NCI-H128 (cell line): ENCODE measurements around the gene DIS3L2.
"Not testable (repeated sequence)": the region's sequence is repeated elsewhere in the genome, so short reads cannot be mapped to it uniquely, and the experiment has no call there.

ENCODE experiments used
- DNase-seq: peaks from one replicate; lab custom pipeline; 2025; ENCODE audit not compliant: unreplicated experiment; lab: John Stamatoyannopoulos, UW

The DIS3L2 gene

GRCh38 chr2:232006253-232006652 lies 44.7 kb downstream of the DIS3L2 start:
- no peak for DNase-seq

- no peak for DNase-seq
These were observed 47.6 kb downstream of the DIS3L2 start for GRCh38 chr2:232008907-232009638.

DNA sequence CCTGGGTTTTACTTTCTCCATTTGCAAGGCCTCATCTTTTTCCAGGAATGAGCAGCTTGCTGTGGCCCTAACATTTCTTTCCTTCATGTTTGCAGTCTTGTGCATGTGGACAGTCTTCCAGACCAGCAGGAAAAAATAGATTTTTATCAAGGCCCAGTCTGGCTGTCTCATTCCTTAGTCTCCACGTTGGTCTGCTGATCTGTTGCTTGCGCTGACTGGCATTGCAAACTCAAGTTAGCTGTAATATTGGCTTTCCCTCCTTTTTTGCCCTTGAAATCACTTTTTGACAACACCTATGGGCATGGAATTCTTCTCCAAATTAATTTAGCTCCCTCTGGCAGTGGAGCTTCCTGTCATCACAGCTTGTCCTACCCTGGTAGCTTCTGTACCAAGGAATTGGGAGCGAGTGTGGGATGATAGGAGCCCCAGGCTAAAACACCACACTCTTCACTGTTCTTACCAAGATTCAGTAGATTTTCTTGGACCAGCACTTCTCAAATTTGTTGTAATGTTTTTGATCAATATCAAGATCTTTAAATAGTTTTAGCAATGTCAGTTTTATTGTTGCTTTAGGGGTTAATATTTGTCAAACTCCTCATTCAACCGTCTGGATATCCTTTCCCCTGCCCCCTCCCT lies 48.2 kb downstream of the DIS3L2 start:
- DNase-seq, result no peak

DNA sequence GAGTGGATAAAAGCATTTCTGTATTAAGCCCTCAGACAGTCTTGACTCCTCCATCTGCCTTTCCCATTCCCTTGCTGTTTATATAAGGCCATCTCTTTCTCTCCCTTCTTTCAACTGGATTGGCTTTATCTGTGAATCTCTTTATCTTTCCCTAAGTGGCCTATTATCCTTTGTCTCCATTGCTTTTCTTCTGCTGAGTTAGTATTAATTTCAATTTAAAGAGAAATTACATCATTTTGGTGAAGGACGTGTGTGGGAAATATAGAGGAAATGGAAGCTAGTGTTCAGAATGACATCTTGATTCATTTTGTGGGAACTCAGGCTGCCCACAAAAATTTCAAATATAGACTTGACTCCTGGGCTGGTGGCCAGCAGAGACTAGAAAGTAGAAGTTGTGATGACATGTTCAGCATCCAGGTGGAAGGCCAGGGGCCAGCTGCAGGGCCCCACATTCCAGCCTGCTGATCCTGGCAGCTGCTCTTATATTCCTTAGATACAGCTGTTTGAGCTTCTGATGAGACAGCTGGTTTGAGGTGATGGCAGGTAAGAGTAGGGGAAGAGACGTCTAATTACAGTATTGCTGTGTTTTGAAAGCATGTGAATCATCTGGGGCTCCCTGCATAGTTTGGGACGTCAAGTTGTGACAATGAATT lies 52.3 kb downstream of the DIS3L2 start:
- DNase-seq, result no peak

GRCh38 chr2:232014681-232015080 lies 53.2 kb downstream of the DIS3L2 start:
- no peak for DNase-seq

DNA sequence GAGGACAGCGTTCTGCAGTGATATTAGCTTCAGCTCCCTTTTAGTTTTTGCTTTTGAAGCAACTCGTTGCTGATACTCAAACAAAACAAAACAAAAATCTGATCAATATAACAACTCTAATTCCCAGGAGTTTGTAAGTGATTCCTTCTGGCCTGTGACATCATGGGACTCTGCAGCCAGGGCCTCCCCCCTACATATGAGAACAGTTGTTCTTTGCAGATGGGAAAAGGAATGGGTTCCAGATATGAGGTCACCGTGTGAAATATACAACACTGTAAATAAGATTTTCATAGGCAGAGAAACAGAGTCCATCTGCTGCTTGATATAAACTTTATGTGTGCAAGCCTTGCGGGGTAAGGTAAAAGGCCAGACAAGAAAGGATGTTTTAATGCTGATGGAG lies 56.7 kb downstream of the DIS3L2 start:
- DNase-seq, result no peak

DNA sequence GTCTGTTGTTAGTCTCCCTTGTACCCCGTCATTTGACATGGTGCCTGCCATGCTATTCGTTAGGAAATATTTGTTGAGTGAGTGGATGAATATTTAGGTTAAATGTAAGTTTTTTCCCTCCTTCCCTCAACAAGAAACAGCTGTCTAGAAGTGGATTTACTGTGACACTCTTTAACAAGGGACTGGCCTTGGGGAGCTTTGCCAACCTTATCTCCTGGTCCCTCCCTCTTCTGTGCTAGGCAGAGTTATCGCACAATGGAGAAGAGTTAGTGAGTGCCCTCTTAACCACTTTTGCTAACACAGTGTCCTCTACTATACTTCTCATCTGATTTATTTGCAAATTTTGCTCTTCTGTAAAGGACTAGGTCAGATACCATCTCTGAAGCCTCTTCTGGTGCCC lies 61.2 kb downstream of the DIS3L2 start:
- no peak for DNase-seq

DNA sequence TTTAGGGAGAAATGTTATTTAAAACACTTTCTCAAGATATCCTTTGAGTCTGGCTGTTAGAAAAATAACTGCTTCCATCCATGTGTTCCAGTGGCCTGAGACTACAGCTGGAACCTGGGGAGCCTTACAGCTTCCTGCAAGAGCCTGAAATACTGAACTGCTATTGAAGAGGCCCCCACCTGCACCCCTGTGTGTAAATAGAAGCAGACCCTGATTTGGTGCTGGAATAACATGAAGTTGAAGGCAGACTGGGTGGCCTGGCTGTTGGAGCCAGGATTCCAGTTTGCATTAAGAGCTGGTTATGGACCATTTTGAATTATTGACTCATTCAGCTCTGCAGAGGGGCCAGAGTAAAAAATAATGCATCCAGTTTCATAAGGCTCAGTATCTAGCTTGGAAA lies 61.9 kb downstream of the DIS3L2 start:
- no peak for DNase-seq

DNA sequence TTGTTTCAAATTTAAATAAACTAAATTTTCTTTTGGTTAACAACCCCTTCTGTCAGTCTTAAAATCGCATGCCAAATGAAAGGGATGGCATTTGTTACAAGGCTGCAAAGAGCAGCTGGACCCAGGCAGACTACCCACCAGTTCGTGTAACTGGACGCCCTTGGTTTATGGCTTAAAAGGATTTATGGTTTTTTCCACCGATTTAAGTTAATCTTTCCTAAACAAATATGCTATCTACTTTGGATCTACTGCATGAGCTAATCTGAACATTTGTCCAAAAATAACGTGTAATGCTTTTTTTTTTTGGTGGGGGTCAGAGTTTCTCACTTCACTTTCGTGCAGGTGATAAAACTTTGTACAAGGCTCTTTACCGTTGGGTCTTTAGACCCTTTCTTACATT lies 62.9 kb downstream of the DIS3L2 start:
- DNase-seq, result no peak

- DNase-seq, result no peak
These were observed 65.4 kb downstream of the DIS3L2 start for GRCh38 chr2:232026910-232027309.

DNA sequence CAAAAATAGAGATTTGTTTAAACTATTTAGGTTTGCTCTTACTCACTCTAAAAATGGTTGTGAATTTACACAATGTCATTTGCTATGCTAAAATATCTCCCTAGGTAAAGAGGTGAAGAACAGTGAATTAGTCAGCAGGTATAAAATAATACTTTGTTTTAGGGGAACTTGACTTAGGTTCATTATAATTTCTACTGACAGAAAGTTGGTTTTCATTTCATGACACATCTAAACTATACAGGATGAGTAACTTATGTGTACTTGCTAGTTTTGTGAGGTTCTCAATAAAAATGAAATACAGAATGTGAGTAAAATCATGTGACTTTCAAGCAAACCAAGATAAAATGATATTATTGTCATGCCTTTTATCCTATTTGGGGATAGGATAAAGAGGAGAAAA lies 66.0 kb downstream of the DIS3L2 start:
- DNase-seq, result no peak

DNA sequence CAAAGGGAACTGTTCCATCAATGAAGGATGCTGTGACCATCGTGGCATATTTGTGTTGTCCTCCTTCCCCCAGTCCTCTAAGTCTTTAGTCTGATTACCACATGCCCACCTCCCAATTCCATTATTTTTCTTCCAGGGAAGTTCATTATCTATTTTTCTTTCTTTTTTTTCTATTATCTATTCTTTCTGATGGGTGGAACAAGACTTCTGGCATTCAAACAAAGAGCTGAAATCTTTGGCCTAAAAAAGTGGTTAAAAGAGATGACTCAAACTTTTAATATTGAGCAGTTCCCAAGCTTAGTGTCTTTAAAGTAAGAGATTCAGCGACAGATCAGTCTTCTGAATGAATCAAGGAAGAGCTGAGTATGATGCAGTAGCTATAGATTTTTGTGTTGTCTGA lies 66.6 kb downstream of the DIS3L2 start:
- DNase-seq, result no peak

- no peak for DNase-seq
These were observed 67.1 kb downstream of the DIS3L2 start for GRCh38 chr2:232028631-232029030.

DNA sequence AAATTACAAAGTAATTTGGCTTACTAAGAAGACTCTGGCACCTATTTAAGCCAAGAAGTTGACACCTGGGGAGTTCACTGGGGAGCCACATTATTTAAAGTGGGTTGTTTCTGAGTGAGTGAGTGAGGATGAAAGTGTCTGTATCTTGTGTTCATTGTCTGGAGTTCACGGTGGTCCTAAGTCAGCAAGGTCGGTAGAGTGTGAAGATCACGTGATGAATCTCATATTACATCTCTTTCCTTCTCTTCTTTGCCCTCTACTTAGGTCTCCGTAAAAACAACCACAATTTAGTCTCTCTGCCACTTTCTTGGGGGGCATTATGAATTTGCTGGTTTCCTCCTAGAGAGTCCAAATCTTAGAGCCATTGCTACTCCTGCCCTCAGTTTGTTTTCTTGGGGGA lies 67.8 kb downstream of the DIS3L2 start:
- DNase-seq, result no peak

GRCh38 chr2:232030229-232030628 lies 68.7 kb downstream of the DIS3L2 start:
- no peak for DNase-seq

- not testable (repeated sequence) for DNase-seq
These were observed 73.8 kb downstream of the DIS3L2 start for GRCh38 chr2:232035292-232035691.

DNA sequence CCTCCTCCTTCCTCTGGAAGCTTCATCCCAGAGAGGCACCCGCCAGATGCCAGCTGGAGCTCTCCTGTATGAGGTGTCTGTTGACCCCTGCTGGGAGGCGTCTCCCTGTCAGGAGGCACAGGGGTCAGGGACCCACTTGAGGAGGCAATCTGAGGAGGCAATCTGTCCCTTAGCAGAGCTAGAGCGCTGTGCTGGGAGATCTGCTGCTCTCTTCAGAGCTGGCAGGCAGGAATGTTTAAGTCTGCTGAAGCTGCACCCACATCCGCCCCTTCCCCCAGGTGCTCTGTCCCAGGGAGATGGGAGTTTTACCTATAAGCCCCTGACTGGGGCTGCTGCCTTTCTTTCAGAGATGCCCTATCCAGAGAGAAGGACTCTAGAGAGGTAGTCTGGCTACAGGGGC lies 75.4 kb downstream of the DIS3L2 start:
- DNase-seq, result not testable (repeated sequence)

- DNase-seq, result no peak
These were observed 76.9 kb downstream of the DIS3L2 start for GRCh38 chr2:232038251-232038880.

- no peak for DNase-seq
These were observed 77.5 kb downstream of the DIS3L2 start for GRCh38 chr2:232038881-232039485.

GRCh38 chr2:232042911-232043574 lies 81.5 kb downstream of the DIS3L2 start:
- DNase-seq, result no peak

DNA sequence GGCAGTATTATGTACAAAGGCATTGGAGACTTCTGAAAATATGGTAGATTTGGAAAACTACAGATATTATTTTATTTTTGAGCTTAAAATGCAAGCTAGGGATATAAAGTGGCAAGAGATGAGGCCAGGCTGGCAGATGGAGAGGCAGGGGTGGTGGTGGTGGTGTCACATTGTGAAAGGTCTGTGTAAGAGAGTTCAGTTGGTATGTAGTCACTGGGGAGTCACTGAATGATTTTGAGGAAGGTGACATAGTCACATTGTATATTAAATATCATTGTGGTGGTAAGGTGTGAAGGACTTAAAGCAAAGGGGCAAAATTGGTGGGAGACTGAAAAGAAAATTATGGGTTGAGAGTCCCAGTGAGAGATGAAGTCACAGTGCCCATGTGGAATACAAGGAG lies 82.5 kb downstream of the DIS3L2 start:
- DNase-seq, result no peak
